ENCODE measurements around the gene RNF10.

DNA sequence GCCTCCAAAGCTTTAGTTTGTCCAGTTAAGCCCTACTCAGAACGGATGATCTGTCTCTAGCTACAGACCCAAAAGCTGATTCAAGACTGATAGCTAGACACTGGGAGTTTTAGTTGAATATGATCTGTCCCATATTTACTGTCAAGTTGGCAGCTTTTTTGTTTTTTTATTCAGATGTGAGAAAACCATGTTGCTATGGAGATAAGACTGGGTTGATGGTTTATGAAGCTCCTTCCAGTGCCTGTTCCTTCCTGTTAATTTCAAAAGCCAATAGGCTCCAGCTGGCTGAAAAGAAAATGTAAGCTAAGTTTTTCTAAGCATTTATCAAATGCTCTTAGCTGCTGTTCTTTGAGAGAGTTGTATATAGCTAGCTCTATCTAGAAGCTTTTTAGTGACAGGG is 33.6 kb upstream of the RNF10 start:
- TF ChIP-seq, protein P1, sequence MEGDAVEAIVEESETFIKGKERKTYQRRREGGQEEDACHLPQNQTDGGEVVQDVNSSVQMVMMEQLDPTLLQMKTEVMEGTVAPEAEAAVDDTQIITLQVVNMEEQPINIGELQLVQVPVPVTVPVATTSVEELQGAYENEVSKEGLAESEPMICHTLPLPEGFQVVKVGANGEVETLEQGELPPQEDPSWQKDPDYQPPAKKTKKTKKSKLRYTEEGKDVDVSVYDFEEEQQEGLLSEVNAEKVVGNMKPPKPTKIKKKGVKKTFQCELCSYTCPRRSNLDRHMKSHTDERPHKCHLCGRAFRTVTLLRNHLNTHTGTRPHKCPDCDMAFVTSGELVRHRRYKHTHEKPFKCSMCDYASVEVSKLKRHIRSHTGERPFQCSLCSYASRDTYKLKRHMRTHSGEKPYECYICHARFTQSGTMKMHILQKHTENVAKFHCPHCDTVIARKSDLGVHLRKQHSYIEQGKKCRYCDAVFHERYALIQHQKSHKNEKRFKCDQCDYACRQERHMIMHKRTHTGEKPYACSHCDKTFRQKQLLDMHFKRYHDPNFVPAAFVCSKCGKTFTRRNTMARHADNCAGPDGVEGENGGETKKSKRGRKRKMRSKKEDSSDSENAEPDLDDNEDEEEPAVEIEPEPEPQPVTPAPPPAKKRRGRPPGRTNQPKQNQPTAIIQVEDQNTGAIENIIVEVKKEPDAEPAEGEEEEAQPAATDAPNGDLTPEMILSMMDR (IDR thresholded peaks at IDR 0.05; ENCODE audit: insufficient read depth, low read length), result no peak
- no peak for TF ChIP-seq POLR2AphosphoS5 (IDR thresholded peaks at IDR 0.05; ENCODE audit: low read depth)

All from HL-60 (cell line).